Fibroblast of mammary gland (primary cell): ENCODE results near the gene NATD1.

Experiments used
- DNase-seq: peaks from one replicate; pipeline ENCODE4 v3.0.0-alpha.2; 2010; ENCODE audit warnings: low read depth
- H3K4me3 ChIP-seq: 2 replicates; pipeline ENCODE4 v1.5.1; 2011; ENCODE audit warnings: low read depth, mild to moderate bottlenecking, low read length, moderate library complexity; ENCODE audit not compliant: control insufficient read depth
- TF ChIP-seq, protein P1 (sequence below): conservative IDR thresholded peaks from 2 replicates; pipeline ENCODE4 v1.5.1; 2011; ENCODE audit warnings: low read depth, low read length, inconsistent platforms; ENCODE audit not compliant: control insufficient read depth, insufficient read depth

The NATD1 gene

DNA sequence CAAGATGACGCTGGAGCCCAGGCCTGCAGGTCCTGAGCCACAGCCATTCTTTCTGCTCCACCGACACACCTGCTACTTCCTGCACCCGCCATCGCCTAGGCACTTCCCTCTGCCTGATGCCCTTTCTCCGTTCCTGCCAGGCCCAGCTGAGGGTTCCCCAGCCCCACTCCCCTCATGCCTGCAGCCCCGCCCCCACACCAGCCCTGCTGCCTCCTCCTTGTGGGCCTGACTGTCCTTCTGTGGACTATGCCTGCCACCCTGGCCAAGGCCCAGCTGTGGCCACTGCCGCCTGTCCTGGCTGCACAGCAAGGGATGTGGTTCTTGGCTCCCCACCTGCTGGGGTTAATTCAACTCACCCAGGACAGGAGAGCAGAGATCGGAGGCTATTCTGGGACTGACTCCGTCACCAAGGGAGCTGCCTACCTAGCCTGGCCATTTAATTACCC lies 7.5 kb downstream of the NATD1 start:
- no peak for DNase-seq
- no peak overlapping the region for H3K4me3 ChIP-seq
- TF ChIP-seq, protein P1, sequence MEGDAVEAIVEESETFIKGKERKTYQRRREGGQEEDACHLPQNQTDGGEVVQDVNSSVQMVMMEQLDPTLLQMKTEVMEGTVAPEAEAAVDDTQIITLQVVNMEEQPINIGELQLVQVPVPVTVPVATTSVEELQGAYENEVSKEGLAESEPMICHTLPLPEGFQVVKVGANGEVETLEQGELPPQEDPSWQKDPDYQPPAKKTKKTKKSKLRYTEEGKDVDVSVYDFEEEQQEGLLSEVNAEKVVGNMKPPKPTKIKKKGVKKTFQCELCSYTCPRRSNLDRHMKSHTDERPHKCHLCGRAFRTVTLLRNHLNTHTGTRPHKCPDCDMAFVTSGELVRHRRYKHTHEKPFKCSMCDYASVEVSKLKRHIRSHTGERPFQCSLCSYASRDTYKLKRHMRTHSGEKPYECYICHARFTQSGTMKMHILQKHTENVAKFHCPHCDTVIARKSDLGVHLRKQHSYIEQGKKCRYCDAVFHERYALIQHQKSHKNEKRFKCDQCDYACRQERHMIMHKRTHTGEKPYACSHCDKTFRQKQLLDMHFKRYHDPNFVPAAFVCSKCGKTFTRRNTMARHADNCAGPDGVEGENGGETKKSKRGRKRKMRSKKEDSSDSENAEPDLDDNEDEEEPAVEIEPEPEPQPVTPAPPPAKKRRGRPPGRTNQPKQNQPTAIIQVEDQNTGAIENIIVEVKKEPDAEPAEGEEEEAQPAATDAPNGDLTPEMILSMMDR = no peak

DNA sequence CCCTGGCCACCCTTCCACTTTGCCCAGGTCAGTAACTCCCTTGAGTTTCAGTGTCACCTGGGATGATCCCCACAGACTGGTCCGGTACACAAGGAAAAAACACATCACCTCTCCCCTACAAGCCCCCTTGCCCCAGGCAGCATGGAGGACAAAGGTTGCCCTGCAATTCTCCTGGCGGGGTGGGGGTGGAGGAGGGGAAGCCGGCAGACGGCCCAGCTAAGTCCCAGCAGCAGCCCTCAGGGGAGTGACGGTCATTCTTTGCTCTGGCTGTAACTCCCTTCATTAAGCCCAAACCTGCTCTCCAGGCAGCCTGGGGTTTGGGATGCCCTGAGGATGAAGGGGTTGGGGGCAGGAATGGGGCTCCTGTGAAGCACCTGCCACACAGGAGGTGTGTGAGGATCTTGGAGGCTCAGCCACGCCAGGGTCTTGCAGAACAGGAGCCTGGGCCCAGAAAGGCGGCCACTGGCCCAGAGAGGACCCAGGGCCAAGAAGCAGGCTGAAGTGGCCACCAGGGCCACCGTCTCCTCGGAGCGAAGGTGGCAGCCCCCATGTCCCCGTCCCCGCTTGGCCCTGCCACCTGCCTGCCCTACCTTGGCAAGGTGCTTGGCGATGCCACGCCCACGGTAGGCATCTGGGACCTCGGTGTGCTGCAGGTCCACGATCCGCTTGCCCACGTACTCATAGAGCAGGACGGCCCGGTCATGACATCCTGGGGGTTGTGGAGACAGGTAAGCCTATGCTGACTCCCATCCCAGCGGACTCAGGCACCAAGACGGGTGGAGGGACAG lies 9.5 kb downstream of the NATD1 start:
- TF ChIP-seq, protein P1 = no peak
- DNase-seq = no peak
- H3K4me3 ChIP-seq = no peak overlapping the region

DNA sequence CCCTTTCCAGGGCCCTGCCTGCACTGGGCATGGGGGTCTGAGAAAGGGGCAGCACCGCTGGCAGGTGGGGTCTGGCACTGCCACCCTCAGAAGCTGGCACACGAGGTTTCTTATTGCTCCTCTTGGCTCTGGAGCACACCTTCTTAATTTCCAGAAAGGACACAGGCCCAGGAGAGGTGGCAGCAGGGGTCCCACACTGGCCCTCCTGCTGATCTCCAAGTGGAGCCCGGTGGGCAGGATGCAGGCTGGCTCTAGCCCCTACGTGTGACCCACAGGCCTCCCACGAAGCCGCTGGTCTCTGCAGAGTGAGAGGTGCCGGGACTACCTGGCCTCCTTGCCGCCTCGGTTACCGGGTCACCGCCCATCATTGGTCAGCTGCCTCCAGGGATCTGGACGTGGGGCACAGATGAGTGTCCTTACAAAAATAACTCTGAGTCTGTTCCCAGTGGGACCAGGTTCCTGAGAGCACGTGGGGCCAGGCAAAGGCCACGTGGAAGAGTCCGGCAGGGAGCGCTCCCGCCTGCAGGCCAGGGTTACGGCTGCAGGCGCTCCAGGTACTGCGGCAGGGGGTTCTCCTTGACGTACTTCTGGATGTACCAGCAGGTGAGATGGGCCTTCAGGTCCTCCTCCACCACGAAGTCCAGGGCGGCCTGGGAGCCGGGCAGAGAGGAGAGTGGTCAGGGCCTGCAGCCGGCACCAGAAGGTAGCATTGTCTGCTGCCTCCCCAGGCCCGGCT lies 10.3 kb downstream of the NATD1 start:
- no peak overlapping the region for H3K4me3 ChIP-seq
- DNase-seq = no peak
- TF ChIP-seq, protein P1 = no peak

DNA sequence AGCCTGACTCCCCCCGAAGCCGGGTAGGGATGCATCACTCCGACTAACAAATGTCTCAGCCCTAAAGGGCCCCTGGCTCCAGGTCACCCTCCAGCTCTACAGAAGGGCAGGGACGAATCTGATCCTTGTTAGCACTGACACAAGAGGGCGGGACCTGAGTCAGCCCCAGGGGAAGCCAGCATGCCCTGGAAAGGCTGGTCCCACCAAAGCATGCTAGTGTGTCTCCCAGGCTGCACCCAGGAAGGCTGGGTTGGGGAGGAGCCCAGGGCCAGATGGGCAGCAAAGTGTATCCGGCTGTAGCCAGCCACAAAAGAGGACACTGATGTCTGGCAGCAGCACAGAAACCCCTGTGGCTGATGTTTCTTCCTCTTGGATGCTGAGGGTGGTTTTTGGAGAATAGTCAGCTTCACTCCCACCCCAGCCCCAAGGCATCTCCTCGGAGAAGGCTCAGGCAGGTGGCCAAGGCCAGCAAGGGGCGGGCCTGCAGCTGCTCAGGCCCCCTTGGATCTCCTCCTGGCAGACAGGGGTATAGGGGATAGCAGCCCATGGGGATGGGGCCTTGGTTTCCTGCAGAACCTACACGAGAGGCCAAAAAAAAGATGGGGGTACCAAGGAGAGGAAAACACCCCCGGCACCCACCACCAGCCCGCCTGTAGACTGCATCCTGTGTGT lies 11.0 kb downstream of the NATD1 start:
- DNase-seq = peak; percentile 38
- no peak overlapping the region for H3K4me3 ChIP-seq
- TF ChIP-seq, protein P1 = no peak

DNA sequence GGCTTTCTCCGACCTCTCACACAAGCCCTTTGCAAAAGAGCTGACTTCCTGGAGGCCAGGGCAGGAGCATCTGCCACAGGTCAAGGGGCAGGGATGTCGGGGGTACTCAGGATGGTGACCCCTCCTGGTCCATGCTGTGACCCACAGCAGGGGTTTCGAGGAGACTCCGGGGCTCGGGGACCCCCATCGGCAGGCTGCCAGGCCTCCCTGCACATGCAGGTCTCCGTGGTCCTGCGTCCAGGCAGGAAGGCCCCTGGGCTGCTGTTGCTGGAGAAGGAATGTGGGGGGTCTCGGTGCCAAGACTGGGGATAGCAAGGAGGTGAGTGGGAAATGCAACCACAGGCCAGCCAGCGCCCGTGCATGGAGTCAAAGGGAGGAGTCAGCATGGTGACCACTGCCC lies 11.6 kb downstream of the NATD1 start:
- no peak for DNase-seq
- TF ChIP-seq, protein P1 = no peak
- H3K4me3 ChIP-seq = no peak overlapping the region

DNA sequence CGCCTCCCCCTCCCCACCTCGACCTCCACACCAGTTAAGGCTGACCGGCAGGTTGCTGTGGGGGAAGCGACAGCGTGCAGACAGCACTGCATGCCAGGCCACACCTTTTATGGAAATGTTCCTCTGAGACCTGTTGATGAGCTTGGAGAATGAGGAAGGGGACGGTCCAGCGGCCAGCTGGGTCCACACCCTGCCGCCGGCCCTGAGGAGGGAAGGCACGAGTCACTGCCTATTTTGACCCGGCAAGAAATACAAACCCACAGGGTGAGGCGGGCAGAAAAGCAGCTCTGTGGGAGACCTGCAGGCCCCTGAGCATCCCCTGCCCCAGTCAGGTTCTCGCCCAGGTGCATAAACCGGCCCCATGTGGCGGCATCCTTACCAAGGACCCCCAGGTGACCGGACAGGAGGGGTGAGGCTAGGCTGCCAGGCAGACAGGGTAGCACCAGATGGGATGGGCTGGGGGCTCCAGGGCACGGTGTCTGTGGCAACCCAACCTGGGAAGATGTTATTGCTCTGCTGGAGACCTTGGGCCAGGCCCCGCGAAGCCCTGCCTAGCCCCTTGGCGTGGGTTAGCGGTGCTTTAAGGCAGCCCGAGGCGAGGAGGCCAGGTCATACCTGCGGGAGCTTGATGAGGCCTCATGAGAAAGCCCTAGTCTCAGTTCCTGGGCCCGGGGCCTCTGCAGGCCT lies 12.7 kb downstream of the NATD1 start:
- TF ChIP-seq, protein P1 = no peak
- no peak overlapping the region for H3K4me3 ChIP-seq
- no peak for DNase-seq
